Glutamatergic neuron (in vitro differentiated cells): ENCODE results near the gene USP20. TPM values are rescaled to one million over a fixed set of nuclear protein-coding genes. Genes with fewer than 3 reads are reported as not detected.

Experiments used
- DNase-seq: peaks from one replicate; pipeline ENCODE4 v3.0.0; 2022
- H3K27ac Mint-ChIP-seq: one replicate; pipeline ENCODE4 v1.8.0; 2020; ENCODE audit warnings: mild to moderate bottlenecking, mixed read lengths, inconsistent platforms; ENCODE audit not compliant: unreplicated experiment
- H3K27me3 Mint-ChIP-seq: one replicate; pipeline ENCODE4 v1.8.0; 2020; ENCODE audit warnings: mild to moderate bottlenecking, moderate library complexity, mixed read lengths, inconsistent platforms; ENCODE audit not compliant: unreplicated experiment
- H3K36me3 Mint-ChIP-seq: one replicate; pipeline ENCODE4 v1.8.0; 2020; ENCODE audit warnings: mild to moderate bottlenecking, mixed read lengths, inconsistent platforms; ENCODE audit not compliant: unreplicated experiment
- H3K4me1 Mint-ChIP-seq: one replicate; pipeline ENCODE4 v1.8.0; 2020; ENCODE audit warnings: mild to moderate bottlenecking, low read depth, mixed read lengths, inconsistent platforms; ENCODE audit not compliant: unreplicated experiment
- H3K4me3 Mint-ChIP-seq: one replicate; pipeline ENCODE4 v1.8.0; 2020; ENCODE audit warnings: mild to moderate bottlenecking, mixed read lengths, inconsistent platforms; ENCODE audit not compliant: unreplicated experiment
- H3K9me3 Mint-ChIP-seq: one replicate; pipeline ENCODE4 v1.8.0; 2020; ENCODE audit warnings: mild to moderate bottlenecking, moderate library complexity, mixed read lengths, inconsistent platforms; ENCODE audit not compliant: unreplicated experiment
- CTCF ChIP-seq: fragments of 200-600 bp; sonication (generic); IDR thresholded peaks from one replicate; pipeline ENCODE4 v1.5.0; 2021; ENCODE audit not compliant: partially characterized antibody, unreplicated experiment
- total RNA-seq: library from RNA; stranded (reverse); fragmentation: NEBNext Ultra II Directional; extraction: Animal tissue kit (Norgen Biotek cat#: 25700); gene quantifications from one replicate; pipeline ENCODE4 v1.2.1, GENCODE V29; 2021; ENCODE audit not compliant: unreplicated experiment

Gene USP20
- total RNA-seq, 1 donor from 2014 or later = 93.5 TPM

DNA sequence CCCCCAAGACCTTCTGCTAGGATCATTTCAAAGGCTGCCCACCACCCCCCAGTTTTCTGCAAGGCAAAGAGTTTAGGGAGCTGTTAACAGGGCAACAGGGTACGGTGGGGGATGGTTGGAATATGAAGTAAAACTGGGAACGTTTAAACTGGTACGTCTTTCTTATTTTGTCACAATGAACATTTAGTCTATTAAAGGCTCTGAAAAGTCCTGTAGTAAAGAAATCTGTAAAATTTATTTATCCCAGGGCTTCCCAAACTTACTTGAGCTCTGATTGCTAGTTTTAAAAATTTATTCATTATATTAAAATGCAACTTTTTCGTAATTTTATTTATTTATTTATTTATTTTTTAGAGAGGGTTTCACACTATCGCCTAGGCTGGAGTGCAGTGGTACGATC is 62.0 kb downstream of the USP20 start:
- Mint-ChIP-seq H3K4me1 (peaks cover 7% of the 10 kb centered on the region), H3K4me3 (no peak overlapping the region), H3K27ac (peak overlapping the region; percentile 1), H3K27me3 (peaks cover 2% of the 10 kb centered on the region), H3K36me3 (no peaks in the 10 kb centered on the region), H3K9me3 (no peaks in the 10 kb centered on the region)
- no peak for DNase-seq
- TF ChIP-seq CTCF = no peak

- no peak overlapping the region for H3K4me3 Mint-ChIP-seq
- no peaks in the 10 kb centered on the region for H3K36me3 Mint-ChIP-seq
- no peak for TF ChIP-seq CTCF
- no peak overlapping the region for H3K27ac Mint-ChIP-seq
- H3K9me3 Mint-ChIP-seq = no peaks in the 10 kb centered on the region
- no peak for DNase-seq
- H3K4me1 Mint-ChIP-seq = peaks cover 6% of the 10 kb centered on the region
- peaks cover 2% of the 10 kb centered on the region for H3K27me3 Mint-ChIP-seq
Measured at GRCh38 chr9:129898185-129898584, 62.9 kb downstream of the USP20 start.

- H3K9me3 Mint-ChIP-seq = no peaks in the 10 kb centered on the region
- no peak for TF ChIP-seq CTCF
- H3K27ac Mint-ChIP-seq = peak overlapping the region; percentile 82
- no peak for DNase-seq
- peak overlapping the region; percentile 30 for H3K4me3 Mint-ChIP-seq
- peaks cover 6% of the 10 kb centered on the region for H3K4me1 Mint-ChIP-seq
- H3K27me3 Mint-ChIP-seq = peaks cover 2% of the 10 kb centered on the region
- H3K36me3 Mint-ChIP-seq = no peaks in the 10 kb centered on the region
Measured at GRCh38 chr9:129899620-129900019, 64.4 kb downstream of the USP20 start.

DNA sequence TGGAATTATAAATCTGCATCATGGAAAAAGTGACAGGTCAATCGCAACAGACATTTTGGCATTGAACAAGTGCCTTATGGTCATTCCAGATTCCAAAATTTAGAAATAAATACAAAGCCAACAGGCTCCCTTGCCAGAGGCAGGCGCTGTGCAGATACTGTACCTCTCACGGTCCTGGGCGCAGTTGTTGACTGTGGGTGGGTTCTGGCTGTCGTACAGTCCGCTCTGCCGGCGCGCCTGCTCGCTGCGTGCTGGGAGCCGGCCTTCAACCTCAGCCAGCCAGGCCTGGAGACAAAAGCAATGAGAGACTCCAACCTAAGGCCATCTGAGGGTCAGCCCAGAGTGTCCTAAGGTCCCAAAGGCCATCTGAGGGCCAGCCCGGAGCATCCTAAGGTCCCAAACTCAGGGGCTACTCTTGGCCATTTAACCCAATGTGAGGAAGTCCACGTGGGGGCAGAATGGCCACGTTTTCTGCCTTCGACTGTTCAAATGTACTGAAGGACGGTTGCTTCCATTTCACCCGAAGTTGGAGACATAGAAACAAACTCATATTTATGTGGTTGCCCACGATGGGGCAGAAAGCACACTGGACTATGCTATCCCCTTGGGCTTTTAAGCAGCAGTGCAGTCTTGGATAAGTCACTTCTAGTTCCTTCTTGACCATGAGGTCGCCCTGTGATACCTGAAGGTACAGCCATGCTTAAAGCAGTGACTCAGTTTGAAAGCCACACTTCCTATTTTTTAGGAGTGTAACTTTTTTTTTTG is 65.2 kb downstream of the USP20 start:
- H3K4me3 Mint-ChIP-seq = no peak overlapping the region
- peak overlapping the region; percentile 82 for H3K27ac Mint-ChIP-seq
- no peaks in the 10 kb centered on the region for H3K9me3 Mint-ChIP-seq
- H3K27me3 Mint-ChIP-seq = peaks cover 2% of the 10 kb centered on the region
- DNase-seq = no peak
- peaks cover 6% of the 10 kb centered on the region for H3K4me1 Mint-ChIP-seq
- H3K36me3 Mint-ChIP-seq = no peaks in the 10 kb centered on the region
- TF ChIP-seq CTCF = no peak

DNA sequence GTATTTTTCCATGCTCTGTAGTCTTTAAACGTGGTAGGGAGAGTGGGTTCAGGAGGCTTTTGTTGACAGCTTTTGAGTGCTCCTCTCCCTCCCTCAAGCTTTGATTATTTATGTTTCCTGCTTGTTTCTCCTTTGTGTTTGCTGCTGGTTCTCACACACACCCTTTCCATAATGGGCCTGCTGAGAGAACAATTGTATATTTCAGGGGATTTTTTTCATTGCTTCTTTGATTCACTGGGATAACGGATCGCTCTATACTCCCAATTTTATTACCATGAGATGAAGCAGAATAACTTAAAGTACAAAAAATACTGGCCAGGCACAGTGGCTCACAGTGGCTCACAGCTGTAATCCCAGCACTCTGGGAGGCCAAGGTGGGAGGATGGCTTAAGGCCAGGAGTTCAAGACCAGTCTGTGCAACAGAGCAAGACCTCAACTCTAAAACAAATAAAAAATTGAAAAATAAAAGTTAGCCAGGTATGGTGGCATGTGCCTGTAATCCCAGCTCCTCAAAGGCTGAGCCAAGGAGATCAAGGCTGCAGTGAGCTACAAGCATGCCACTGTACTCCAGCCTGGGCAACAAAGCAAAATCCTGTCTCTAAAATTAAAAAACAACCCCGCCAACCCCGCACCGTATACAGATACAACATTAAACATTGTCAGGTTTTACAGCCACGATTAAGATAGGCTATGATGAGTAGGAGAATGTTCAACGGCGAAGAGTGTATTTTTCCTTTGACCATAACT is 66.9 kb downstream of the USP20 start:
- TF ChIP-seq CTCF = no peak
- H3K4me1 Mint-ChIP-seq = peaks cover 6% of the 10 kb centered on the region
- H3K27ac Mint-ChIP-seq = no peak overlapping the region
- DNase-seq = no peak
- peaks cover 3% of the 10 kb centered on the region for H3K9me3 Mint-ChIP-seq
- H3K36me3 Mint-ChIP-seq = no peaks in the 10 kb centered on the region
- no peak overlapping the region for H3K4me3 Mint-ChIP-seq
- H3K27me3 Mint-ChIP-seq = peaks cover 2% of the 10 kb centered on the region
